Lower leg skin (tissue), 3 donors: ENCODE results near the gene BLOC1S3.

Experiments
- CTCF ChIP-seq, 3 donors: fragments of 450-650 bp; IDR thresholded peaks; one replicate each; pipeline ENCODE4 v1.5.1; 2016; ENCODE audit warnings: antibody characterized with exemption in 3 of 3, mild to moderate bottlenecking in 3 of 3, moderate library complexity in 2 of 3
- POLR2A ChIP-seq, 2 donors: fragments of 450-650 bp; IDR thresholded peaks; one replicate each; pipeline ENCODE4 v1.6.1; 2016 to 2017; ENCODE audit warnings: antibody characterized with exemption in 2 of 2, mild to moderate bottlenecking in 1 of 2, moderate library complexity in 1 of 2

DNA sequence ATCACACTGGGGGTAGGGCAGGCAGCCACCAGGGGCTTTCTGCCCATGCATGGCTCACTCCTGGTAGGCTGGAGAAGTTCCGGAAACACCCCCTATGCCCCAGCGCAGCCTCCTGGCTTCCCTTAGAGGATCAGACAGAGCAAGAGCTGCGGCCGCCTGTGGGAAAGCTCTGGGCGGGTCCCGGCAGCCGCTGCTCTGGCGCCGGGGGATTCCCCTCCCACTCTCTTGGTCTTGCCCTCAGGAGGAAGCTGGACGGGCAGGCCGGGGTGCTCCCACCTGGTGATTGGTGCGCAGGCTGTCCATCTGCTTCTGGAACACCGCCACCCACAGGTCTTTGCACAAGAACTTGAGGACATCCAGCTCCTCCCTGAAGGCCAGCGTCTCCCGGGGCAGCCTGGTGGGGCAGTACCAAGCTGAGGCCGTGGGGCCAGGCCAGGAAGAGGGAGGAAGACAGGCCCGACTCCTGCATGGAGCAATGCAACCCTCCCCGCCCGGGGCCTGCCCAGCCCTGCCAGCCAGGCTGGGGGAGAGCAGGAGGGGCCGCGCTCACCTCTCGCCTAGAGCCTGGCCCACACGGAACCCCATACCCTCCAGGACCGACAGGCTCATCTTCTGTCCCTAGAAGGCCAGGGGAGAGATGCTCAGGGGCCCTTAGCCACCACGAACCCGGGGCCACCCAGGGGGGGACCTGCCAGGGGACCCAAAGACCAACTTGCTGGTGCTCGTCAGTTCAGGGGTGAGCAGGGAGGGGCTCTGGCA lies 13.8 kb upstream of the BLOC1S3 start:
- TF ChIP-seq CTCF (IDR thresholded peaks at IDR 0.05): no peak
- no peak for TF ChIP-seq POLR2A (IDR thresholded peaks at IDR 0.05)
